SK-N-SH (cell line): ENCODE data around the gene CASZ1.

Experiments
- CTCF ChIP-seq: fragments of 200-600 bp; sonication (generic); IDR thresholded peaks from 2 replicates; pipeline ENCODE4 v1.6.1; 2017; ENCODE audit warnings: antibody characterized with exemption, mild to moderate bottlenecking, moderate library complexity
- EP300 ChIP-seq, 2 experiments: IDR thresholded peaks; 2 replicates each; pipeline versions ENCODE4 v1.4.0 to v1.6.1; 2012; ENCODE audit warnings: borderline replicate concordance in 1 of 2, low read depth in 1 of 2, low read length in 1 of 2
- EZH2phosphoT487 ChIP-seq: fragments of 200-600 bp; sonication (generic); IDR thresholded peaks from 2 replicates; pipeline ENCODE4 v1.6.1; 2017; ENCODE audit warnings: low read depth, mixed run types, mild to moderate bottlenecking, antibody characterized with exemption, moderate library complexity, borderline replicate concordance
- FOSL2 ChIP-seq: IDR thresholded peaks from 2 replicates; pipeline ENCODE4 v1.4.0; 2012; ENCODE audit warnings: low read depth, mild to moderate bottlenecking, moderate library complexity, borderline replicate concordance
- FOXM1 ChIP-seq: IDR thresholded peaks from 2 replicates; pipeline ENCODE4 v1.4.0; 2012; ENCODE audit warnings: low read depth, mild to moderate bottlenecking
- GABPA ChIP-seq: IDR thresholded peaks from 2 replicates; pipeline ENCODE4 v1.4.0; 2012; ENCODE audit warnings: low read depth, mild to moderate bottlenecking
- MEF2A ChIP-seq: IDR thresholded peaks from 2 replicates; pipeline ENCODE4 v1.4.0; 2012; ENCODE audit warnings: low read depth, borderline replicate concordance
- MXI1 ChIP-seq: IDR thresholded peaks from 2 replicates; pipeline ENCODE4 v1.6.1; 2012; ENCODE audit warnings: mild to moderate bottlenecking, low read depth, low read length, improper control_type of control experiment
- POLR2AphosphoS5 ChIP-seq: IDR thresholded peaks from 2 replicates; pipeline ENCODE4 v1.6.1; 2012; ENCODE audit warnings: low read depth, low read length
- RAD21 ChIP-seq: IDR thresholded peaks from 2 replicates; pipeline ENCODE4 v1.6.1; 2012; ENCODE audit warnings: mild to moderate bottlenecking, low read length
- TCF12 ChIP-seq: IDR thresholded peaks from 2 replicates; pipeline ENCODE4 v1.4.0; 2012
- USF1 ChIP-seq: IDR thresholded peaks from 2 replicates; pipeline ENCODE4 v1.4.0; 2012; ENCODE audit warnings: low read depth, borderline replicate concordance
- YY1 ChIP-seq: IDR thresholded peaks from 2 replicates; pipeline ENCODE4 v1.4.0; 2012; ENCODE audit warnings: low read depth, mild to moderate bottlenecking

- TF ChIP-seq CTCF (no peak), GABPA (no peak), USF1 (no peak), FOSL2 (no peak), POLR2AphosphoS5 (no peak), MXI1 (no peak), EZH2phosphoT487 (no peak), EP300 (IDR thresholded peaks at IDR 0.05; ENCODE audit: borderline replicate concordance in 1 of 2, low read depth in 1 of 2, low read length in 1 of 2) (no peak), FOXM1 (no peak), YY1 (no peak), TCF12 (no peak), MEF2A (no peak), RAD21 (no peak)
Observed at GRCh38 chr1:10637400-10637799, 159.0 kb downstream of the CASZ1 start.
